Measurements from ENCODE around the gene SCN2A.

The SCN2A gene

GRCh38 chr2:165239230-165239629, at the start of gene SCN2A:
SCN2A (plus strand) TSS chr2:165239414; CDS start chr2:165295824, 56,410 bp downstream.
- no peak for DNase-seq (ENCODE audit: low read depth)

- no peak for DNase-seq (ENCODE audit: low read depth)
Observed at GRCh38 chr2:165191096-165191728, 48.0 kb upstream of the SCN2A start.

GRCh38 chr2:165192729-165193128, 46.5 kb upstream of the SCN2A start:
- no peak for DNase-seq (ENCODE audit: low read depth)

GRCh38 chr2:165193178-165193777, 45.9 kb upstream of the SCN2A start:
- no peak for DNase-seq (ENCODE audit: low read depth)

GRCh38 chr2:165196411-165196810, 42.8 kb upstream of the SCN2A start:
- DNase-seq (ENCODE audit: low read depth) = no peak

- no peak for DNase-seq (ENCODE audit: low read depth)
Observed at GRCh38 chr2:165197346-165197745, 41.9 kb upstream of the SCN2A start.

GRCh38 chr2:165198181-165198580, 41.0 kb upstream of the SCN2A start:
- no peak for DNase-seq (ENCODE audit: low read depth)

GRCh38 chr2:165202239-165202638, 37.0 kb upstream of the SCN2A start:
- no peak for DNase-seq (ENCODE audit: low read depth)

GRCh38 chr2:165203689-165204559, 35.3 kb upstream of the SCN2A start, which contains the start of gene SCN3A:
SCN3A (minus strand) TSS chr2:165204050; CDS start chr2:165176394, 27,656 bp downstream.
- no peak for DNase-seq (ENCODE audit: low read depth)

GRCh38 chr2:165205865-165206264, 33.3 kb upstream of the SCN2A start:
- no peak for DNase-seq (ENCODE audit: low read depth)

GRCh38 chr2:165208094-165208493, 31.1 kb upstream of the SCN2A start:
- no peak for DNase-seq (ENCODE audit: low read depth)

GRCh38 chr2:165214093-165214492, 25.1 kb upstream of the SCN2A start:
- no peak for DNase-seq (ENCODE audit: low read depth)

- DNase-seq (ENCODE audit: low read depth) = no peak
Observed at GRCh38 chr2:165219481-165219880, 19.7 kb upstream of the SCN2A start.

- DNase-seq (ENCODE audit: low read depth) = no peak
Observed at GRCh38 chr2:165224941-165225340, 14.3 kb upstream of the SCN2A start.

- DNase-seq (ENCODE audit: low read depth) = no peak
Observed at GRCh38 chr2:165227571-165227970, 11.6 kb upstream of the SCN2A start.

GRCh38 chr2:165237056-165237455, 2.2 kb upstream of the SCN2A start:
- DNase-seq (ENCODE audit: low read depth) = no peak

- DNase-seq (ENCODE audit: low read depth) = no peak
Observed at GRCh38 chr2:165238295-165238694, 919 bp upstream of the SCN2A start.

GRCh38 chr2:165239856-165240515, 772 bp downstream of the SCN2A start:
- DNase-seq (ENCODE audit: low read depth) = no peak

GRCh38 chr2:165240916-165241315, 1.7 kb downstream of the SCN2A start:
- DNase-seq (ENCODE audit: low read depth) = no peak

GRCh38 chr2:165245081-165245793, 6.0 kb downstream of the SCN2A start:
- no peak for DNase-seq (ENCODE audit: low read depth)

- no peak for DNase-seq (ENCODE audit: low read depth)
Observed at GRCh38 chr2:165248238-165248637, 9.0 kb downstream of the SCN2A start.

- no peak for DNase-seq (ENCODE audit: low read depth)
Observed at GRCh38 chr2:165251366-165251765, 12.2 kb downstream of the SCN2A start.
